Peyer's patch (tissue), 4 donors: ENCODE measurements around the gene PALD1.

ENCODE experiments used
- POLR2A ChIP-seq, 2 donors: fragments of 450-650 bp; IDR thresholded peaks; one replicate each; pipeline ENCODE4 v1.5.1; 2017; ENCODE audit warnings: antibody characterized with exemption in 2 of 2, mild to moderate bottlenecking in 2 of 2, moderate library complexity in 2 of 2
- TF ChIP-seq, protein P1 (sequence below), 6 experiments: fragments of 450-650 bp in 4 of 6; fragments of 200-600 bp in 2 of 6; sonication (generic) in 1 of 6; IDR thresholded peaks; one replicate each; pipeline ENCODE4 v1.5.1; 2017 to 2019; ENCODE audit warnings: antibody characterized with exemption in 6 of 6, mild to moderate bottlenecking in 3 of 6, moderate library complexity in 1 of 6

DNA sequence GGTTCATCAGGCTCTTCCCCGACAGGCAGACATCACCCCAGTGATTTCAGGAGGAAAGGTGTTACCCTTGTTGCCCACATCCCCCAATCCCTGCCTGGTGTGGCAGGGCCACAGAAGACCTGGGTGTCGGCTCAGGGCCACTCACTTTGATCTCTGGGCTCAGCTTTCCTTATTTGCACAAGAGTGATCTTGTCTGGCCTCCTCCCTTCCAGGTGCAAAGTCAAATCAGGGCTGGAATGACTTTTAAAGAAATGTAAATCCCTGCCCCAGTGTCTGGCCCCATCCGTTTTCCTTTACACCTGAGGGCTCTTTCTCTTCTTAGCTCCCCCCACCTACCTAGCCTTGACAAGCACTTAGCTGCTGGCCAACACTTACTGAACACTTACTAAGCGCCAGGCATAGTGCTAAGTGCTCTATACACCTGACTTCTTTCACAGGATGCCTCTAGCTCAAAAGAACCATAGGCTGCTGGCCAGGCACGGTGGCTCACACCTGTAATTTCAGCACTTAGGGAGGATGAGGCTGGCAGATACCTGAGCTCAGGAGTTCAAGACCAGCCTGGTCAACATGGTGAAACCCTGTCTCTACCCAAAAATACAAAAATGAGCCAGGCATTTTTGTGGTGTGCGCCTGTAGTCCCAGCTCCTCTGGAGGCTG lies 36.1 kb upstream of the PALD1 start:
- TF ChIP-seq, protein P1, sequence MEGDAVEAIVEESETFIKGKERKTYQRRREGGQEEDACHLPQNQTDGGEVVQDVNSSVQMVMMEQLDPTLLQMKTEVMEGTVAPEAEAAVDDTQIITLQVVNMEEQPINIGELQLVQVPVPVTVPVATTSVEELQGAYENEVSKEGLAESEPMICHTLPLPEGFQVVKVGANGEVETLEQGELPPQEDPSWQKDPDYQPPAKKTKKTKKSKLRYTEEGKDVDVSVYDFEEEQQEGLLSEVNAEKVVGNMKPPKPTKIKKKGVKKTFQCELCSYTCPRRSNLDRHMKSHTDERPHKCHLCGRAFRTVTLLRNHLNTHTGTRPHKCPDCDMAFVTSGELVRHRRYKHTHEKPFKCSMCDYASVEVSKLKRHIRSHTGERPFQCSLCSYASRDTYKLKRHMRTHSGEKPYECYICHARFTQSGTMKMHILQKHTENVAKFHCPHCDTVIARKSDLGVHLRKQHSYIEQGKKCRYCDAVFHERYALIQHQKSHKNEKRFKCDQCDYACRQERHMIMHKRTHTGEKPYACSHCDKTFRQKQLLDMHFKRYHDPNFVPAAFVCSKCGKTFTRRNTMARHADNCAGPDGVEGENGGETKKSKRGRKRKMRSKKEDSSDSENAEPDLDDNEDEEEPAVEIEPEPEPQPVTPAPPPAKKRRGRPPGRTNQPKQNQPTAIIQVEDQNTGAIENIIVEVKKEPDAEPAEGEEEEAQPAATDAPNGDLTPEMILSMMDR (IDR thresholded peaks at IDR 0.05): no peak
- no peak for TF ChIP-seq POLR2A (IDR thresholded peaks at IDR 0.05)
